HepG2 (cell line): ENCODE data around the gene ZNF492. TPM values are rescaled to one million over a fixed set of nuclear protein-coding genes. Genes with fewer than 3 reads are reported as not detected.

Experiments
- EP300 ChIP-seq, 3 experiments: sonication (generic) in 1 of 3; formaldehyde crosslinking in 1 of 3; IDR thresholded peaks; 2 replicates each; pipeline versions ENCODE4 v1.5.1 to v1.6.1; 2011 to 2020; ENCODE audit warnings: low read depth in 2 of 3, low read length in 2 of 3, borderline replicate concordance in 1 of 3, improper control_type of control experiment in 1 of 3, mild to moderate bottlenecking in 1 of 3, missing genetic modification reagents in 1 of 3, moderate library complexity in 1 of 3
- TCF7 ChIP-seq: sonication (generic); IDR thresholded peaks from 2 replicates; pipeline ENCODE4 v1.6.1; 2016; ENCODE audit warnings: antibody characterized with exemption, low read depth
- ZNF570 ChIP-seq: sonication (generic); formaldehyde crosslinking; IDR thresholded peaks from 2 replicates; pipeline ENCODE4 v1.4.0; 2020; ENCODE audit warnings: mild to moderate bottlenecking, missing genetic modification reagents, borderline replicate concordance
- ZNF777 ChIP-seq: sonication (generic); formaldehyde crosslinking; IDR thresholded peaks from 2 replicates; pipeline ENCODE4 v1.4.0; 2020; ENCODE audit warnings: missing genetic modification reagents
- polyA plus RNA-seq, 8 experiments: library from polyadenylated mRNA; depleted of rRNA in 3 of 8; stranded (reverse) in 7 of 8; unstranded in 1 of 8; fragments of >200 nt; fragmentation: Illumina TruSeq in 4 of 8; extraction: Trizol in 4 of 8; gene quantifications; 2 replicates each; pipeline versions ENCODE4 v1.2.1 to v1.2.3, GENCODE V29; 2011 to 2016; ENCODE audit warnings: low read depth in 4 of 8, missing spikeins in 1 of 8, mixed read lengths in 1 of 8; ENCODE audit not compliant: insufficient read depth in 1 of 8
- total RNA-seq, 5 experiments: library from RNA; depleted of rRNA; stranded (reverse); fragments of >200 nt; fragmentation: Illumina TruSeq; extraction: Trizol; gene quantifications; 2 replicates each; pipeline ENCODE4 v1.2.3, GENCODE V29; 2016; ENCODE audit warnings: low read depth in 1 of 5
- TF ChIP-seq, protein P1 (sequence below): sonication (generic); formaldehyde crosslinking; IDR thresholded peaks from 2 replicates; pipeline ENCODE4 v1.5.1; 2020; ENCODE audit warnings: mild to moderate bottlenecking, missing genetic modification reagents, moderate library complexity
- TF ChIP-seq, protein P2 (sequence below): sonication (generic); formaldehyde crosslinking; IDR thresholded peaks from 2 replicates; pipeline ENCODE4 v1.4.0; 2020; ENCODE audit warnings: mild to moderate bottlenecking, low read depth, missing genetic modification reagents
- TF ChIP-seq, protein P3 (sequence below): sonication (generic); formaldehyde crosslinking; IDR thresholded peaks from 2 replicates; pipeline ENCODE4 v1.8.0; 2022; ENCODE audit warnings: mild to moderate bottlenecking, missing genetic modification reagents
- TF ChIP-seq, protein P4 (sequence below): IDR thresholded peaks from 2 replicates; pipeline ENCODE4 v1.6.1; 2018; ENCODE audit warnings: missing genetic modification reagents

ZNF492 gene
- total and polyA plus RNA-seq, 2 of the 13 experiments (the other 11 are each of a cell fraction or from before 2014, with no cell fraction given), result not detected

DNA sequence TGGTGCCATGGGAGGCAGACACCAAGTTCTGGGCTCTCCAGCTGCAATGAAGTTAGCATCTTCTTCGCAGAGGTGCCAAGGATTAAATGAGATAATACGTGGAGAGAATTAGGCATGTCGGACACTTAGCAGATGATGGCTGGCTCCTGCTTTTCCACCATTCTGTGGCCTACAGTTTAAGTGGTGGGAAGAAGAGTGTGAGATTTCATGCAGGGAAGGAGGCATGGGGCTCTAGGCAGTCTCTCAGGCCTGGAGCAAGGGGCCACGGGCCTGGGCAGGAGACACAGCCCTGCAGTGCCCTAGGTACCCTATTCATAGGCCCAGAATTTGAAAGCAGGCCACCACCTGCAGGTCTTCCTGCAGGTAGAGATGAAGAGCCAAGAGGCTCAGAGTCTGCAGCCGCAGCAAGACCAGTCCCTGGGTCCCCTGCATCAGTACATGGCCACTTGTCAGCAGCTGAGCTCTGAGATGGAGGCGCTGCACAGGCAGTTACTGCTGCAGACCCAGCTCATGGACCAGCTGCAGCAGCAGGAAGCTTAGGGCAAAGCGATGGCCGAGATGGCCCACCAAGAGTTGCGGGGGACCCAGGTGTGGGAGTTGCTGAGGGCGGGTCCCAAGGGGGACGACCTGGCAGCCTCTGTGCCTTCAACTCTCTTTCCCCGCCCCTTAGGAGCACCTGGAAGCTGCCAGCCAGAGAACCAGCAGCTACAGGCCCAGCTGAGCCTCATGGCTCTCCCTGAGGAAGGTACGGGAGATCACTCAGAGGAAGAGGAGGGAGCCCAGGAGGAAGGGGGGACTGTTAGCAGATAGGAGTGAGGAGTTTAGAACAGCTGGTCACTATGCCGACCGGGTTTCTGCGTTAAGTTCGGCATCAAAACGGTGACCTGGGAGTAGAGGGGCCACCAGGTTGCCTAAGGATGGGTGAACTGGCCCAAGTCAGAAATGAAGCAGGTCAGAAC lies 33.2 kb upstream of the ZNF492 start (continued):
- TF ChIP-seq, protein P1, sequence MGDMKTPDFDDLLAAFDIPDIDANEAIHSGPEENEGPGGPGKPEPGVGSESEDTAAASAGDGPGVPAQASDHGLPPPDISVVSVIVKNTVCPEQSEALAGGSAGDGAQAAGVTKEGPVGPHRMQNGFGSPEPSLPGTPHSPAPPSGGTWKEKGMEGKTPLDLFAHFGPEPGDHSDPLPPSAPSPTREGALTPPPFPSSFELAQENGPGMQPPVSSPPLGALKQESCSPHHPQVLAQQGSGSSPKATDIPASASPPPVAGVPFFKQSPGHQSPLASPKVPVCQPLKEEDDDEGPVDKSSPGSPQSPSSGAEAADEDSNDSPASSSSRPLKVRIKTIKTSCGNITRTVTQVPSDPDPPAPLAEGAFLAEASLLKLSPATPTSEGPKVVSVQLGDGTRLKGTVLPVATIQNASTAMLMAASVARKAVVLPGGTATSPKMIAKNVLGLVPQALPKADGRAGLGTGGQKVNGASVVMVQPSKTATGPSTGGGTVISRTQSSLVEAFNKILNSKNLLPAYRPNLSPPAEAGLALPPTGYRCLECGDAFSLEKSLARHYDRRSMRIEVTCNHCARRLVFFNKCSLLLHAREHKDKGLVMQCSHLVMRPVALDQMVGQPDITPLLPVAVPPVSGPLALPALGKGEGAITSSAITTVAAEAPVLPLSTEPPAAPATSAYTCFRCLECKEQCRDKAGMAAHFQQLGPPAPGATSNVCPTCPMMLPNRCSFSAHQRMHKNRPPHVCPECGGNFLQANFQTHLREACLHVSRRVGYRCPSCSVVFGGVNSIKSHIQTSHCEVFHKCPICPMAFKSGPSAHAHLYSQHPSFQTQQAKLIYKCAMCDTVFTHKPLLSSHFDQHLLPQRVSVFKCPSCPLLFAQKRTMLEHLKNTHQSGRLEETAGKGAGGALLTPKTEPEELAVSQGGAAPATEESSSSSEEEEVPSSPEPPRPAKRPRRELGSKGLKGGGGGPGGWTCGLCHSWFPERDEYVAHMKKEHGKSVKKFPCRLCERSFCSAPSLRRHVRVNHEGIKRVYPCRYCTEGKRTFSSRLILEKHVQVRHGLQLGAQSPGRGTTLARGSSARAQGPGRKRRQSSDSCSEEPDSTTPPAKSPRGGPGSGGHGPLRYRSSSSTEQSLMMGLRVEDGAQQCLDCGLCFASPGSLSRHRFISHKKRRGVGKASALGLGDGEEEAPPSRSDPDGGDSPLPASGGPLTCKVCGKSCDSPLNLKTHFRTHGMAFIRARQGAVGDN (CRISPR knock-in tag), result no peak
- TF ChIP-seq TCF7, result no peak
- no peak for TF ChIP-seq ZNF570 (CRISPR knock-in tag)
- no peak for TF ChIP-seq EP300 (IDR thresholded peaks at IDR 0.05; ENCODE audit: low read depth in 2 of 2, low read length in 2 of 2)
- TF ChIP-seq EP300 (CRISPR knock-in tag; IDR thresholded peaks at IDR 0.05; ENCODE audit: borderline replicate concordance), result no peak
- TF ChIP-seq, protein P2, sequence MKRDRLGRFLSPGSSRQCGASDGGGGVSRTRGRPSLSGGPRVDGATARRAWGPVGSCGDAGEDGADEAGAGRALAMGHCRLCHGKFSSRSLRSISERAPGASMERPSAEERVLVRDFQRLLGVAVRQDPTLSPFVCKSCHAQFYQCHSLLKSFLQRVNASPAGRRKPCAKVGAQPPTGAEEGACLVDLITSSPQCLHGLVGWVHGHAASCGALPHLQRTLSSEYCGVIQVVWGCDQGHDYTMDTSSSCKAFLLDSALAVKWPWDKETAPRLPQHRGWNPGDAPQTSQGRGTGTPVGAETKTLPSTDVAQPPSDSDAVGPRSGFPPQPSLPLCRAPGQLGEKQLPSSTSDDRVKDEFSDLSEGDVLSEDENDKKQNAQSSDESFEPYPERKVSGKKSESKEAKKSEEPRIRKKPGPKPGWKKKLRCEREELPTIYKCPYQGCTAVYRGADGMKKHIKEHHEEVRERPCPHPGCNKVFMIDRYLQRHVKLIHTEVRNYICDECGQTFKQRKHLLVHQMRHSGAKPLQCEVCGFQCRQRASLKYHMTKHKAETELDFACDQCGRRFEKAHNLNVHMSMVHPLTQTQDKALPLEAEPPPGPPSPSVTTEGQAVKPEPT (CRISPR knock-in tag), result no peak
- TF ChIP-seq, protein P3, sequence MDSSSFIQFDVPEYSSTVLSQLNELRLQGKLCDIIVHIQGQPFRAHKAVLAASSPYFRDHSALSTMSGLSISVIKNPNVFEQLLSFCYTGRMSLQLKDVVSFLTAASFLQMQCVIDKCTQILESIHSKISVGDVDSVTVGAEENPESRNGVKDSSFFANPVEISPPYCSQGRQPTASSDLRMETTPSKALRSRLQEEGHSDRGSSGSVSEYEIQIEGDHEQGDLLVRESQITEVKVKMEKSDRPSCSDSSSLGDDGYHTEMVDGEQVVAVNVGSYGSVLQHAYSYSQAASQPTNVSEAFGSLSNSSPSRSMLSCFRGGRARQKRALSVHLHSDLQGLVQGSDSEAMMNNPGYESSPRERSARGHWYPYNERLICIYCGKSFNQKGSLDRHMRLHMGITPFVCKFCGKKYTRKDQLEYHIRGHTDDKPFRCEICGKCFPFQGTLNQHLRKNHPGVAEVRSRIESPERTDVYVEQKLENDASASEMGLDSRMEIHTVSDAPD (CRISPR knock-in tag), result no peak
- TF ChIP-seq ZNF777, result no peak
- TF ChIP-seq, protein P4, sequence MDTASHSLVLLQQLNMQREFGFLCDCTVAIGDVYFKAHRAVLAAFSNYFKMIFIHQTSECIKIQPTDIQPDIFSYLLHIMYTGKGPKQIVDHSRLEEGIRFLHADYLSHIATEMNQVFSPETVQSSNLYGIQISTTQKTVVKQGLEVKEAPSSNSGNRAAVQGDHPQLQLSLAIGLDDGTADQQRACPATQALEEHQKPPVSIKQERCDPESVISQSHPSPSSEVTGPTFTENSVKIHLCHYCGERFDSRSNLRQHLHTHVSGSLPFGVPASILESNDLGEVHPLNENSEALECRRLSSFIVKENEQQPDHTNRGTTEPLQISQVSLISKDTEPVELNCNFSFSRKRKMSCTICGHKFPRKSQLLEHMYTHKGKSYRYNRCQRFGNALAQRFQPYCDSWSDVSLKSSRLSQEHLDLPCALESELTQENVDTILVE (CRISPR knock-in tag), result no peak
